HG02759 (cell line): Measurements from ENCODE around the gene C1orf210.

ENCODE experiments used
- ATAC-seq: cut with Tn5 transposase; IDR thresholded peaks from one replicate; pipeline ENCODE4 v1.9.1; 2021; ENCODE audit warnings: mild to moderate bottlenecking, moderate library complexity; ENCODE audit not compliant: unreplicated experiment

Gene C1orf210

GRCh38 chr1:43285269-43285990 is at the start of gene C1orf210:
C1orf210 (minus strand) TSS chr1:43285581; CDS start chr1:43283270, 2,311 bp downstream.
- ATAC-seq: no peak

DNA sequence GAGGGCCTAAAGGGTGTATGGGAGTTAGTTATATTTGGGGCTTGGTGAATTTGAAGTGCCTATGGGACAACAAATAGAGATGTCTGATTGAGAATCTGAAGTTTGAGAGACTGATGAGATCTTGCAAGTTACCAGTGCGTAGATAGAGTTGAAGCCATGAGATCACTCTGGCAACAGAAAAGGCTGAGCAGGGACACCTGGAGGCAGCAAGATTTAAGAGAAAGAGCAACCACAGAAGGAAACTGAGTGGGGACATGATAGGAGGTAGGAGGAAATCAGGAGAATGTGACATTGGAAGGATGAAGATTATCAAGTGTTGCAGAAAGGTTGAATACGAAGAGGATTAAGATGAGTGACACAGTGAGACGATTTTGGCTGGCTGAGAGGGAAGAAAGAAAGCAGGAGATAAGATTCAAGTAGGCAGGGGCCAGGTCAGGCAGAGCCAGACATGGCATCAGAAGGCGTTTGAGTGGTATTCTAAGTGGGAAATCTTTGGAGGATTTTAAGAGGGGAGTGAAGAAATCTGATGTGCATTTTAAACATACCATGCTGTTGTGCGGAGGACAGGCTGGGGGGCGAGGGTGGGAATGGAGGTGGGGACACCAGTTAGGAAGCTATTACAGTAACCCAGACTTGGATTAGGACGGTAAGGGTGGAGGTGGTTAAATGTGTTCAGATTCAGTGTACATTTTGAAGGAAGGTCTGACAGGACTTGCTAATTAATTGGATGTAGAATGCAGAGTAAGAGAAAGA is 49.2 kb upstream of the C1orf210 start:
- no peak for ATAC-seq

- ATAC-seq: no peak
Observed at GRCh38 chr1:43331688-43332087, 46.3 kb upstream of the C1orf210 start.

- ATAC-seq: no peak
Observed at GRCh38 chr1:43329995-43330751, 44.8 kb upstream of the C1orf210 start.

DNA sequence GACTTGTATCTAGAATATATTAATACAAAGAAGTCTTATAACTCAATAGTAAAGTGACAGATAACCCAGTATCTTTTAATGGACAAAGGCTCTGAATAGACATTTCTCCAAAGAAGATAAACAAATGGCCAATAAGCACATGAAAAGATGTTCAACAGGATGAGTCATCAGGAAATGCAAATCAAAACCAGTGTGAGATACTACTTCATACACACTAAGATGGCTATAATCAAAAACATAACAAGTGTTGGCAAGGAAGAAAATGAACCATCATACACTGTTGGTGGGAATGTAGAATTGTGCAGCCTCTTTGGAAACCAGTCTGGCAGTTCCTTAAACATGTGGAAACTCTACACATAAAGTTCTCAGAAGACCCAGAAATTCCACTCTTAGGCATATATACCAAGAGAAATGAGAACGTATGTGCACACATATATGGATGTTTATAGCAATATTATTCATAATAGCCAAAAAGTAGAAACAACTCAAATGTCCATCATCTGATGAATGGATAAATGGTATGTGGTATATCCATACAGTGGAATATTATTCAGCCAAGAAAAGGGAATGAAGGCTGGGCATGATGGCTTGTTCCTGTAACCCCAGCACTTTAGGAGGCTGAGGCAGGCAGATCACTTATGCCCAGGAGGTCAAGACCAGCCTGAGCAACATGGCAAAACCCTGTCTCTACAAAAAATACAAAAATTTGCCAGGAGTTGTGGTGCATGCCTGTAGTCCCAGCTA is 42.3 kb upstream of the C1orf210 start:
- ATAC-seq: no peak

DNA sequence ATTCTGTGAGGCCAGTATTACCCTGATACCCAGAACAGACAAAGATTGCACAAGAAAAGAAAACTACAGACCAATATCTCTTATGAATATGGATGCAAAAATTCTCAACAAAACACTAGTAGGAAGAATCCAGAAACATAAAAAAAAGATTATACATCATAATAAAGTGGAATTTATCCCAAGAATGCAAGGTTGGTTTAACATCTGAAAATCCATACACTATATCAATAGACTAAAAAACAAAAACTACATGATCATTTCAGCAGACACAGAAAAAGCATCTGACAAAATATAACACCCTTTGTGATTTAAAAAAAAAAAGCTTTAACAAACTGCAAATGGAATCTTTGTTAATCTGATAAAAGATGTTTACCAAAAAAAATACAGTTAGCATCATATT is 40.0 kb upstream of the C1orf210 start:
- ATAC-seq: no peak

DNA sequence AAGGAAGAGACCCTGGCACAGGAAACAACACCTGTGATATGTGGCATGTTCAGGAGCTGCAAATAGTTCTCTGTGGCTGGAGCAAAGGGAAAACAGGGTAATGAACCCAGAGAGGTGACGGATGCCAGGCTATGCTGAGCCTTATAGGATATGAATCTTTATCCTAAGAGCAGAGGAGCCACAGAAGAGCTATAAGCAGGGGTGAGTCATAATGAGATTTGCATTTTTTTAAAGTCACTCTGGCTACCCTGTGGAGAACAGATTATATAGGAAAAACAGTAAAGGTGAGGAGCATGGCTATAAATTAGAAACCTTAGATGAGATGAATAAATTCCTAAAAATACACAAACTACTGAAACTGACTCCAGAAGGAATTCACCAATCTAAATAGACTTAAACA is 39.4 kb upstream of the C1orf210 start:
- ATAC-seq: no peak

DNA sequence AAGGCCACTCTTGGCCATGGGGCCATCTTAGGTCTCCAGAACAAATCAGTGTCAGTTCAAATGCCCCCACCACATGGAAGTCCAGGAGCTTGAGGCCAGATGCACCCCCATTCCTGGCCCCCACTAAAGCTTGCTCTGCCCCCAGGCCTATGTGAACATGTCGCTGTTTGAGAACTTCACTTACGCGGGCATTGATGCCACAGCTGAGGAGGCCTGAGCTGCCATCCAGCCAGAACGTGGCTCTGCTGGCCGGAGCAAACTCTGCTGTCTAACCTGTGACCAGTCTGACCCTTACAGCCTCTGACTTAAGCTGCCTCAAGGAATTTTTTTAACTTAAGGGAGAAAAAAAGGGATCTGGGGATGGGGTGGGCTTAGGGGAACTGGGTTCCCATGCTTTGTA is 37.1 kb upstream of the C1orf210 start:
- ATAC-seq: no peak

- no peak for ATAC-seq
Observed at GRCh38 chr1:43321331-43321891, 36.0 kb upstream of the C1orf210 start.

DNA sequence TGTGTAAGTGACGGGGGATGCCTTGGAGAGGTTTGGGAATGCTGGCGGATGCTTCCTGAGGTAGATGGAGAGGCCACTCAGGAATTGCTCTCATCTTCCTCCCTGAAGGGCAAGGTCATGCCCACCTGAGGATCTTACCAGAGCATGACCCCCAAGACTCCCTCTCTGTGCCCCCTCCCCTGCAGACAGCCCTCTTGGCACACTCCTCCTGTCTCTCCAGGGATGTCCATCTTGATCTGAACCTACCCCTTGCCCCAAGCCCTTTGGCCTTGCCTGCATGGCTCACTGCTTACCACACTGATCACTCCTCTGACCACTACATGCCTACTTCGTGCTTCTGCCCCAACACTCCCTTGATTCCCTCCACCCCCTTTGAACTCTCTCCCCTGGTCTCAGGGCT is 34.4 kb upstream of the C1orf210 start:
- ATAC-seq: no peak

- no peak for ATAC-seq
Observed at GRCh38 chr1:43319288-43319687, 33.9 kb upstream of the C1orf210 start.

GRCh38 chr1:43318831-43319230 is 33.5 kb upstream of the C1orf210 start:
- ATAC-seq: no peak

DNA sequence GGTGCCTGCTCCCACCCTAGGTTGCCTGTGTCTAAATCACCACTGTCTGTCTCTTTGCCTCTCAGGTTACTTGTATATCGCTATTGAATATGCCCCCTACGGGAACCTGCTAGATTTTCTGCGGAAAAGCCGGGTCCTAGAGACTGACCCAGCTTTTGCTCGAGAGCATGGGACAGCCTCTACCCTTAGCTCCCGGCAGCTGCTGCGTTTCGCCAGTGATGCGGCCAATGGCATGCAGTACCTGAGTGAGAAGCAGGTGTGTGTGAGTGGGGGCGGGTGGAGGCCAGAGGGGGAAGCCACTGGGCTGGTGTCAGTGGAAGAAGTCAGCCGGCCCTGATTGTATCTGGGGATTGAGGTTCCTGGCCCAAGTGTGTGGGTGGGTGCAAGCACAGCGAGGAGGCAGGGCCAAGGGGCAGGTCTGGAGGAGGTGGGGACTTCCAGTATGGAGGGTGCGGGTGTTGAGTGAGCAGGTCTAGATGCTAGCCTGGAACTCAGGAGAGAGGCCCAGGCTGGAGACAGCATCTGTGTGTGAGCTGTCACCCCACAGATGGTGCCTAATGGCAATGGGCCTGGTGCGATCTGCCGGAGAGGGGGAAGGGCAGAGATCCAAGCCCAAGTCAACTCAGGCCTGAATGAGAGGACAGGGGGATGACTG is 32.6 kb upstream of the C1orf210 start:
- ATAC-seq: no peak

- no peak for ATAC-seq
Observed at GRCh38 chr1:43316738-43317520, 31.5 kb upstream of the C1orf210 start.

DNA sequence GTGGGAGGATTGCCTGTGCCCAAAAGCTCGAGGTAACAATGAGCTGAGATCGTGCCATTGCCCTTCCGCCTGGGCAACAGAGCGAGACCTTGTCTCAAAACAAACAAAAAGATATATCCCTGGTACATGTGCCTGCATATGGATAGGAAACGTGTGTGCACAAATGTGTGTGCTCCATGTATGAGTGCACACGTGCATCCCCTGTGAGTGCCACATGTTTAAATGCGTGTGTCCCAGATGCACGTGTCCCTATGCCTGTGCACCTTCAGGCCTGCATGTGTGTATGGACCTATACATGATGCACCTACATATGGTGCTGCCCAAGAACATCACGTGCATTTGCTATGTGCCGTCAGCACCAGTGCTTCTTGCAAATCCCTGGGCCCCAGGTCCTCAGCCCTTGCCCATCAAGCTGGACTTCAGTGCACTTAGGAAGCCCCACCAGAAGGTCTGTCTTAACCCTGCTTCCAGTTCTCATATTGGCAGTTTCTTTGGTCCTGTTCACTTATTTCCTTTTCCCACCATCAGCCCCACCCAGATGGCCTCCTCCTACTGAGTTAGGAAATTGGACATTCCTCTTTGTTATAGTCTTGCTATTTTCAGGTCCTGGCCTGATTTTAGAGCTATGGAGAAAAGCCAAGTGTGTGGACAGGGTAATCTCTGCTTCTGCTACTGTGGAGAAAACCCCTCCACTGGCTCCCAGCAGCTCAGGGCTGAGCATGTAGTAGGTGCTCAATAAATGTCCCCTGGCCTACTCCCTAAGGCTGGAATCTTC is 30.8 kb upstream of the C1orf210 start:
- no peak for ATAC-seq

DNA sequence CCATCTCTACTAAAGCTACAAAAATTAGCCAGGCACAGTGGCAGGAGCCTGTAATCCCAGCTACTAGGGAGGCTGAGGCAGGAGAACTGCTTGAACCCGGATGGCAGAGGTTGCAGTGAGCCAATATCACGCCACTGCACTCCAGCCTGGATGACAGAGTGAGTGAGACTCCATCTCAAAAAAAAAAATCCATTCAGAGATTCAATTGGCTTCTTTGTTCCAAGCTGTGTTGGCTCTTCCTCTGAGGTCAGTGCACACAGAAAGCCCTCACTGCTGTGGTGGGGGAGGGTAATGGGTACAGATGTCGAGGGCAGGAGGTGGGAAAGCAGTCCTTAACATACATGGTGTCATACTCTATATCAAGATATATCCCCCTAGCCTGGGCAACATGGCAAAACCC is 30.1 kb upstream of the C1orf210 start:
- no peak for ATAC-seq

- no peak for ATAC-seq
Observed at GRCh38 chr1:43314233-43314632, 28.9 kb upstream of the C1orf210 start.

DNA sequence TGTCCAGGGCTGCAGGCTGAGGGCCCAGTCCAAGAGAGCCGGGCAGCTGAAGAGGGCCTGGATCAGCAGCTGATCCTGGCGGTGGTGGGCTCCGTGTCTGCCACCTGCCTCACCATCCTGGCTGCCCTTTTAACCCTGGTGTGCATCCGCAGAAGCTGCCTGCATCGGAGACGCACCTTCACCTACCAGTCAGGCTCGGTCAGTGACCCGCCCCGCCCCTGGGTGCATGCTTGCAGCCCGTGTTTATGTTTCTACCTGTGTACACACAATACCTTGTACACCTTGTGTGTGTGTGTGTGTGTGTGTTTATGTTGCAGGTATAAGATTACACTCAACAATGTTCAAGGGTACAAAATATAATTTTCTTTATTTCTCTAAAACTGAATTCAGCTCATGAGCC is 28.4 kb upstream of the C1orf210 start:
- no peak for ATAC-seq
